ENCODE data around the gene GUCA1A. TPM values are rescaled to one million over a fixed set of nuclear protein-coding genes. Genes with fewer than 3 reads are reported as not detected.

The GUCA1A gene
- total RNA-seq, 1 donor from 2014 or later = 0.41 TPM

DNA sequence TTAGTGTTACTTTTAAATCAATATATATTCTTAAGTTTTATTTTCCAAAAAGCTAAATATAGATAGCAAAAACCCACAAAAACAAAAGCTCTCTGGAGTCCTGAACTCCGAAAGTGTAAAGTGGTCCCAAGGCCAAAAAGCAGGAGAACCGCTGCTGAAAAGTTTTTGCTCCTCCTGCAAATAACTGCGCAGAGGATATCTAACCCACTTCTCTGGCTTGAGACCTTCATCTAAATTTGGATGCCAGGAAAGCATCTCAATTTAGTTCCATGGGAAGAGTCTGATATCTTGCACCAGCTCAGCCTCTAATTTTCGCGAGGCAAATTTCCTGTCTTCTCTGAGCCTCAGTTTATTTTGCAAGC lies 44.0 kb downstream of the GUCA1A start:
- peak overlapping the region; percentile 97 for H3K27ac Mint-ChIP-seq
- no peaks in the 10 kb centered on the region for H3K27me3 Mint-ChIP-seq
- peak overlapping the region; percentile 99 for H3K4me3 Mint-ChIP-seq

DNA sequence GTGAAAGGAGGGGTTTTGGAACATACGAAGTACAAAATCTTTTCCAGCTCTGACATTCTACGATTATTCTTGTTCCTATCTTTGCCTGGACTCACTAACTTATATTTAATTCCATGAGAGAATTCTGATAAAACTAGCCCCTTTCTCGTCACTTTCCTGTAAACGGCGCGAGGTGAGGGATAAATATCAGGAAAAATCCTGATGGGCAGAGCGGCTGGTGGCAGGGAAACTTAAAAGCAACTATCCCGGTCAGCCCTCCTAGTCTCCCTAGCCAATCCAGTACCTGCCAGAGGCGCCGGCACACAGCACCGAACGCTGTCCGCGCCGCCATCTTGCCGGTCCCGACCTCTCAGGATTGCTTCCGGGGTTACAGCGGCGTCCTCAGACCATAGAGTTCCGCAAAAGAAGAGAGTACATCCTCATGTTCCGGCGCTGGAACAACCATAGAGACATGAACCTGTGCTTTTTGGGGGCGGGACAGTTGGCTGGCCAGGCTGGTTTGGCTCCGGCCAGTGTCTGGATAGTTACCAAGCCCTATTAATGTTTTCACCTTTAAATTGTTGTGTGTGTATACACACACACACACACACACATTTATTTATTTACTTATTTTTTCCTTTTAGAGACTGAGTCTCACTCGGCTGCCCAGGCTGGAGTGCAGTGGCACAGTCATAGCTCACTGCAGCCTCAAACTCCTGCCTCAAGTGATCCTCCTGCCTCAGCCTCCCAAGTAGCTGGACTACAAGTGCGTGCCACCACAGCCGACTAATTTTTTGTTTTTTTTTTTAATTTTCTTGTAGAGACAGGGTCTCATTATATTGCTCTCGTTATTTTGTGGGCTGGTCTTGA lies 44.6 kb downstream of the GUCA1A start, which contains the start of gene MRPS10:
TSS of gene MRPS10 (minus strand) at position 343 of the 849 bp plus-strand sequence. CDS start at position 331, 12 bp downstream.
- peak within 1 kb of the TSS; percentile 97 for H3K27ac Mint-ChIP-seq
- peak; percentile 91 for DNase-seq (ENCODE audit: extremely low spot score, unreplicated experiment)
- no peaks in the 10 kb centered on the region for H3K9me3 Mint-ChIP-seq
- peaks cover 14% of the 10 kb centered on the region for H3K4me1 Mint-ChIP-seq (ENCODE audit: unreplicated experiment)
- H3K36me3 Mint-ChIP-seq = peaks cover 12% of the 10 kb centered on the region
- no peaks in the 10 kb centered on the region for H3K27me3 Mint-ChIP-seq
- peak within 1 kb of the TSS; percentile 99 for H3K4me3 Mint-ChIP-seq
- TF ChIP-seq, protein P1, sequence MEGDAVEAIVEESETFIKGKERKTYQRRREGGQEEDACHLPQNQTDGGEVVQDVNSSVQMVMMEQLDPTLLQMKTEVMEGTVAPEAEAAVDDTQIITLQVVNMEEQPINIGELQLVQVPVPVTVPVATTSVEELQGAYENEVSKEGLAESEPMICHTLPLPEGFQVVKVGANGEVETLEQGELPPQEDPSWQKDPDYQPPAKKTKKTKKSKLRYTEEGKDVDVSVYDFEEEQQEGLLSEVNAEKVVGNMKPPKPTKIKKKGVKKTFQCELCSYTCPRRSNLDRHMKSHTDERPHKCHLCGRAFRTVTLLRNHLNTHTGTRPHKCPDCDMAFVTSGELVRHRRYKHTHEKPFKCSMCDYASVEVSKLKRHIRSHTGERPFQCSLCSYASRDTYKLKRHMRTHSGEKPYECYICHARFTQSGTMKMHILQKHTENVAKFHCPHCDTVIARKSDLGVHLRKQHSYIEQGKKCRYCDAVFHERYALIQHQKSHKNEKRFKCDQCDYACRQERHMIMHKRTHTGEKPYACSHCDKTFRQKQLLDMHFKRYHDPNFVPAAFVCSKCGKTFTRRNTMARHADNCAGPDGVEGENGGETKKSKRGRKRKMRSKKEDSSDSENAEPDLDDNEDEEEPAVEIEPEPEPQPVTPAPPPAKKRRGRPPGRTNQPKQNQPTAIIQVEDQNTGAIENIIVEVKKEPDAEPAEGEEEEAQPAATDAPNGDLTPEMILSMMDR (conservative IDR thresholded peaks at IDR 0.05) = no peak

More for the DNA sequence above, 44.0 kb downstream of the GUCA1A start:
- Mint-ChIP-seq H3K4me1 (ENCODE audit: unreplicated experiment) (peaks cover 14% of the 10 kb centered on the region), H3K9me3 (no peaks in the 10 kb centered on the region), H3K36me3 (peaks cover 16% of the 10 kb centered on the region)
- no peak for DNase-seq (ENCODE audit: extremely low spot score, unreplicated experiment)
- TF ChIP-seq, protein P1 (conservative IDR thresholded peaks at IDR 0.05) = no peak

GRCh38 chr6:42220807-42221206 lies 47.6 kb downstream of the GUCA1A start:
- Mint-ChIP-seq H3K27me3 (no peaks in the 10 kb centered on the region), H3K4me1 (ENCODE audit: unreplicated experiment) (peaks cover 10% of the 10 kb centered on the region), H3K27ac (peak overlapping the region; percentile 59), H3K9me3 (no peaks in the 10 kb centered on the region), H3K36me3 (peaks cover 4% of the 10 kb centered on the region), H3K4me3 (no peak overlapping the region)
- TF ChIP-seq, protein P1 (conservative IDR thresholded peaks at IDR 0.05) = no peak
- no peak for DNase-seq (ENCODE audit: extremely low spot score, unreplicated experiment)

DNA sequence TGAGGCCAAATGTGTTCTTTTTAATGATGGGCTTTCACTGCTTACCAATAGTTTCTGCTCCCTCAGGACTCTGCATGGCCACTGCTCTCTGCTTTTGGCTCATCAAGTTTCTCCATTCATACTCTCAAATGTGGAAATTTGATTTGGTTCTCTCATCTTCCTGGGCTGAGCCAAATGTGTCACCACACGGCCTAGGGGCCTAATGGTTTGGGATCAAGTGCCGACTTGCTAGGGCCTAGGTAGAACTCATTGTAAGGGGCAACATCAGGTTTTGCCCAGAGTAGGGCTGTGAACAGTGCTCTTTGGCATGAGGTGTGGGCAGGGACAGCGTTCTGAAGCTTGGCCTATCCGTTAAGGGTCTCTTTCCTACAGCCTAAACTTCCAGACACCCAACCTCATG lies 48.4 kb downstream of the GUCA1A start:
- peaks cover 4% of the 10 kb centered on the region for H3K36me3 Mint-ChIP-seq
- H3K4me3 Mint-ChIP-seq = no peak overlapping the region
- DNase-seq (ENCODE audit: extremely low spot score, unreplicated experiment) = no peak
- peak overlapping the region; percentile 48 for H3K27ac Mint-ChIP-seq
- peaks cover 12% of the 10 kb centered on the region for H3K4me1 Mint-ChIP-seq (ENCODE audit: unreplicated experiment)
- no peaks in the 10 kb centered on the region for H3K9me3 Mint-ChIP-seq
- TF ChIP-seq, protein P1 (conservative IDR thresholded peaks at IDR 0.05) = no peak
- no peaks in the 10 kb centered on the region for H3K27me3 Mint-ChIP-seq

DNA sequence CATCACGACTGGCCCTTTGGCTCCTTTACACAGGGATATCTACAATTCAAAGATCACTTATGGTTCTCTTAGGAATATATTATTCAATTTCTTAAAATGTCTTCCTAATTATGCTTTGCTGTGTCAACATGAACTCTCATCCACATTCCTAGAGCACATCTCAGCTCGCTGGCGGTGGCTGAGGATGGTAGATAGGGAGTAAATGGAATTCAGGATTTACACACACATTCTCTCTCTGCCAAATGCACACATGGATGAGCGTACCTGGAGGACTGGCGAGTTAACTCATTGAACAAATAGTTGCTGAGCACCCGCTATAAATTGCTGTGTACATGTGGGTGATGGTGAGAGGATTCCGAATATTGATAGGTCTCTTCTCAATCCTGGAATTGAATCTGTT lies 49.3 kb downstream of the GUCA1A start:
- Mint-ChIP-seq H3K36me3 (peaks cover 3% of the 10 kb centered on the region), H3K9me3 (no peaks in the 10 kb centered on the region), H3K27ac (no peak overlapping the region), H3K4me3 (no peak overlapping the region), H3K27me3 (no peaks in the 10 kb centered on the region), H3K4me1 (ENCODE audit: unreplicated experiment) (peaks cover 15% of the 10 kb centered on the region)
- DNase-seq (ENCODE audit: extremely low spot score, unreplicated experiment) = no peak
- TF ChIP-seq, protein P1 (conservative IDR thresholded peaks at IDR 0.05) = no peak
